K562 (cell line): ENCODE measurements around the gene SYCN. TPM values are rescaled to one million over a fixed set of nuclear protein-coding genes. Genes with fewer than 3 reads are reported as not detected.

Experiments
- DNMT1 ChIP-seq: fragments of 450-650 bp; IDR thresholded peaks from 2 replicates; pipeline ENCODE4 v1.6.1; 2016; ENCODE audit warnings: antibody characterized with exemption, mild to moderate bottlenecking
- EHMT2 ChIP-seq: fragments of 450-650 bp; IDR thresholded peaks from 2 replicates; pipeline ENCODE4 v1.6.1; 2018; ENCODE audit warnings: antibody characterized with exemption
- ETV6 ChIP-seq, 3 experiments: fragments of 150-350 bp in 1 of 3; sonication (generic) in 1 of 3; formaldehyde crosslinking in 1 of 3; IDR thresholded peaks; 2 replicates each; pipeline versions ENCODE4 v1.6.1 to v1.8.0; 2014 to 2022; ENCODE audit warnings: borderline replicate concordance in 2 of 3, low read depth in 2 of 3, antibody characterized with exemption in 1 of 3, low read length in 1 of 3, mild to moderate bottlenecking in 1 of 3, missing genetic modification reagents in 1 of 3
- EWSR1 ChIP-seq: fragments of 450-650 bp; IDR thresholded peaks from 2 replicates; pipeline ENCODE4 v1.6.1; 2018; ENCODE audit warnings: borderline replicate concordance, mild to moderate bottlenecking, low read depth, moderate library complexity; ENCODE audit not compliant: partially characterized antibody
- FOXA3 ChIP-seq, 2 experiments: fragments of 450-650 bp in 1 of 2; sonication (generic) in 1 of 2; formaldehyde crosslinking; IDR thresholded peaks in 1 of 2; conservative IDR thresholded peaks in 1 of 2; 2 replicates each; pipeline versions ENCODE4 v1.4.0 to v1.8.0; 2020 to 2022; ENCODE audit warnings: mild to moderate bottlenecking in 2 of 2, missing genetic modification reagents in 1 of 2
- HBP1 ChIP-seq: fragments of 450-650 bp; formaldehyde crosslinking; IDR thresholded peaks from 2 replicates; pipeline ENCODE4 v1.4.0; 2022; ENCODE audit warnings: missing genetic modification characterization
- MAFK ChIP-seq: IDR thresholded peaks from 2 replicates; pipeline ENCODE4 v1.6.1; 2011; ENCODE audit warnings: low read length, improper control_type of control experiment
- MYNN ChIP-seq, 2 experiments: sonication (generic); formaldehyde crosslinking in 1 of 2; IDR thresholded peaks; 2 replicates each; pipeline versions ENCODE4 v1.5.0 to v1.6.1; 2016 to 2020; ENCODE audit warnings: antibody characterized with exemption in 1 of 2, missing genetic modification reagents in 1 of 2
- NFIC ChIP-seq: fragments of 450-650 bp; IDR thresholded peaks from 2 replicates; pipeline ENCODE4 v1.6.1; 2017; ENCODE audit warnings: mild to moderate bottlenecking, inconsistent platforms
- NRF1 ChIP-seq, 2 experiments: fragments of 450-650 bp; IDR thresholded peaks in 1 of 2; conservative IDR thresholded peaks in 1 of 2; 2 replicates each; pipeline ENCODE4 v1.6.1; 2014; ENCODE audit warnings: mild to moderate bottlenecking in 2 of 2
- PCBP1 ChIP-seq: fragments of 200-400 bp; formaldehyde crosslinking; IDR thresholded peaks from 2 replicates; pipeline ENCODE4 v1.6.1; 2018; ENCODE audit warnings: mild to moderate bottlenecking, low read depth, low read length; ENCODE audit not compliant: poor library complexity, severe bottlenecking
- PHF20 ChIP-seq: fragments of 450-650 bp; IDR thresholded peaks from 2 replicates; pipeline ENCODE4 v1.6.1; 2018; ENCODE audit not compliant: partially characterized antibody
- POLR2A ChIP-seq: fragments of 450-650 bp; conservative IDR thresholded peaks from 2 replicates; pipeline ENCODE4 v1.6.1; 2016
- POLR2B ChIP-seq: fragments of 450-650 bp; IDR thresholded peaks from 2 replicates; pipeline ENCODE4 v1.6.1; 2018; ENCODE audit warnings: low read depth; ENCODE audit not compliant: partially characterized antibody
- POLR3A ChIP-seq: IDR thresholded peaks from 2 replicates; pipeline ENCODE4 v1.6.1; 2011; ENCODE audit warnings: borderline replicate concordance, mild to moderate bottlenecking, moderate library complexity; ENCODE audit not compliant: insufficient read length, insufficient read depth; ENCODE audit errors: extremely low read depth
- ZNF311 ChIP-seq: fragments of 250-450 bp; sonication (Bioruptor Pico); IDR thresholded peaks from 2 replicates; pipeline ENCODE4 v1.4.0; 2020; ENCODE audit warnings: mild to moderate bottlenecking, moderate library complexity
- polyA plus RNA-seq, 8 experiments: library from polyadenylated mRNA; depleted of rRNA in 4 of 8; stranded (reverse) in 5 of 8; unstranded in 3 of 8; fragments of >200 nt; fragmentation: Nextera tagmentation in 2 of 8; fragmentation: Illumina TruSeq in 1 of 8; extraction: Ambion mirVana in 2 of 8; extraction: Trizol in 1 of 8; gene quantifications; 2 replicates each; pipeline versions ENCODE4 v1.2.1 to v1.2.3, GENCODE V29; 2011 to 2014; ENCODE audit warnings: inconsistent platforms in 1 of 8, missing spikeins in 1 of 8
- total RNA-seq, 7 experiments: library from RNA; depleted of rRNA in 6 of 7; stranded (reverse); fragments of >200 nt in 6 of 7; fragmentation: Illumina TruSeq in 2 of 7; extraction: Trizol in 2 of 7; gene quantifications; 2 replicates each; pipeline versions ENCODE4 v1.2.1 to v1.2.3, GENCODE V29; 2011 to 2021; ENCODE audit warnings: low replicate concordance in 1 of 7
- TF ChIP-seq, protein P1 (sequence below): sonication (generic); formaldehyde crosslinking; IDR thresholded peaks from 2 replicates; pipeline ENCODE4 v1.8.0; 2022; ENCODE audit warnings: mild to moderate bottlenecking, missing genetic modification reagents
- TF ChIP-seq, protein P2 (sequence below): fragments of 450-650 bp; IDR thresholded peaks from 2 replicates; pipeline ENCODE4 v1.6.1; 2016; ENCODE audit warnings: borderline replicate concordance

SYCN gene
- total and polyA plus RNA-seq, 9 of the 15 experiments (the other 6 are each of a cell fraction or from before 2014, with no cell fraction given) = not detected

GRCh38 chr19:39157997-39158389 lies 46.1 kb downstream of the SYCN start (continued):
- TF ChIP-seq, protein P1, sequence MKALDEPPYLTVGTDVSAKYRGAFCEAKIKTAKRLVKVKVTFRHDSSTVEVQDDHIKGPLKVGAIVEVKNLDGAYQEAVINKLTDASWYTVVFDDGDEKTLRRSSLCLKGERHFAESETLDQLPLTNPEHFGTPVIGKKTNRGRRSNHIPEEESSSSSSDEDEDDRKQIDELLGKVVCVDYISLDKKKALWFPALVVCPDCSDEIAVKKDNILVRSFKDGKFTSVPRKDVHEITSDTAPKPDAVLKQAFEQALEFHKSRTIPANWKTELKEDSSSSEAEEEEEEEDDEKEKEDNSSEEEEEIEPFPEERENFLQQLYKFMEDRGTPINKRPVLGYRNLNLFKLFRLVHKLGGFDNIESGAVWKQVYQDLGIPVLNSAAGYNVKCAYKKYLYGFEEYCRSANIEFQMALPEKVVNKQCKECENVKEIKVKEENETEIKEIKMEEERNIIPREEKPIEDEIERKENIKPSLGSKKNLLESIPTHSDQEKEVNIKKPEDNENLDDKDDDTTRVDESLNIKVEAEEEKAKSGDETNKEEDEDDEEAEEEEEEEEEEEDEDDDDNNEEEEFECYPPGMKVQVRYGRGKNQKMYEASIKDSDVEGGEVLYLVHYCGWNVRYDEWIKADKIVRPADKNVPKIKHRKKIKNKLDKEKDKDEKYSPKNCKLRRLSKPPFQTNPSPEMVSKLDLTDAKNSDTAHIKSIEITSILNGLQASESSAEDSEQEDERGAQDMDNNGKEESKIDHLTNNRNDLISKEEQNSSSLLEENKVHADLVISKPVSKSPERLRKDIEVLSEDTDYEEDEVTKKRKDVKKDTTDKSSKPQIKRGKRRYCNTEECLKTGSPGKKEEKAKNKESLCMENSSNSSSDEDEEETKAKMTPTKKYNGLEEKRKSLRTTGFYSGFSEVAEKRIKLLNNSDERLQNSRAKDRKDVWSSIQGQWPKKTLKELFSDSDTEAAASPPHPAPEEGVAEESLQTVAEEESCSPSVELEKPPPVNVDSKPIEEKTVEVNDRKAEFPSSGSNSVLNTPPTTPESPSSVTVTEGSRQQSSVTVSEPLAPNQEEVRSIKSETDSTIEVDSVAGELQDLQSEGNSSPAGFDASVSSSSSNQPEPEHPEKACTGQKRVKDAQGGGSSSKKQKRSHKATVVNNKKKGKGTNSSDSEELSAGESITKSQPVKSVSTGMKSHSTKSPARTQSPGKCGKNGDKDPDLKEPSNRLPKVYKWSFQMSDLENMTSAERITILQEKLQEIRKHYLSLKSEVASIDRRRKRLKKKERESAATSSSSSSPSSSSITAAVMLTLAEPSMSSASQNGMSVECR (CRISPR knock-in tag) = no peak
- TF ChIP-seq PCBP1 (no peak), PHF20 (peak; percentile 80), MYNN (IDR thresholded peaks at IDR 0.05) (peak; percentile 29; the same call in 1 of the 2 replicates), MYNN (CRISPR knock-in tag; IDR thresholded peaks at IDR 0.05) (no peak), FOXA3 (CRISPR knock-in tag; conservative IDR thresholded peaks at IDR 0.05 in 1 of 2, IDR thresholded peaks at IDR 0.05 in 1 of 2) (no peak), EWSR1 (no peak), DNMT1 (no peak), NFIC (no peak), POLR2B (no peak), MAFK (no peak), HBP1 (CRISPR knock-in tag) (no peak), ZNF311 (CRISPR knock-in tag) (no peak), EHMT2 (no peak), POLR2A (no peak), NRF1 (conservative IDR thresholded peaks at IDR 0.05 in 1 of 2, IDR thresholded peaks at IDR 0.05 in 1 of 2) (no peak), ETV6 (IDR thresholded peaks at IDR 0.05; ENCODE audit: borderline replicate concordance in 1 of 2, low read depth in 2 of 2, low read length in 1 of 2) (no peak), ETV6 (CRISPR knock-in tag; IDR thresholded peaks at IDR 0.05; ENCODE audit: borderline replicate concordance) (no peak), POLR3A (no peak)
- TF ChIP-seq, protein P2, sequence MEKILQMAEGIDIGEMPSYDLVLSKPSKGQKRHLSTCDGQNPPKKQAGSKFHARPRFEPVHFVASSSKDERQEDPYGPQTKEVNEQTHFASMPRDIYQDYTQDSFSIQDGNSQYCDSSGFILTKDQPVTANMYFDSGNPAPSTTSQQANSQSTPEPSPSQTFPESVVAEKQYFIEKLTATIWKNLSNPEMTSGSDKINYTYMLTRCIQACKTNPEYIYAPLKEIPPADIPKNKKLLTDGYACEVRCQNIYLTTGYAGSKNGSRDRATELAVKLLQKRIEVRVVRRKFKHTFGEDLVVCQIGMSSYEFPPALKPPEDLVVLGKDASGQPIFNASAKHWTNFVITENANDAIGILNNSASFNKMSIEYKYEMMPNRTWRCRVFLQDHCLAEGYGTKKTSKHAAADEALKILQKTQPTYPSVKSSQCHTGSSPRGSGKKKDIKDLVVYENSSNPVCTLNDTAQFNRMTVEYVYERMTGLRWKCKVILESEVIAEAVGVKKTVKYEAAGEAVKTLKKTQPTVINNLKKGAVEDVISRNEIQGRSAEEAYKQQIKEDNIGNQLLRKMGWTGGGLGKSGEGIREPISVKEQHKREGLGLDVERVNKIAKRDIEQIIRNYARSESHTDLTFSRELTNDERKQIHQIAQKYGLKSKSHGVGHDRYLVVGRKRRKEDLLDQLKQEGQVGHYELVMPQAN = no peak
